Endodermal cell (in vitro differentiated cells): Measurements from ENCODE around the gene GGT1. TPM values are rescaled to one million over a fixed set of nuclear protein-coding genes. Genes with fewer than 3 reads are reported as not detected.
"Not testable (repeated sequence)": the region's sequence is repeated elsewhere in the genome, so short reads cannot be mapped to it uniquely, and the experiment has no call there.

Experiments
- DNase-seq: peaks from one replicate; pipeline ENCODE4 v3.0.0-alpha.2; 2017
- H3K27ac ChIP-seq: 2 replicates; pipeline ENCODE4 v1.5.1; 2013; ENCODE audit warnings: mild to moderate bottlenecking, low read depth, low read length, moderate library complexity
- H3K27me3 ChIP-seq: 2 replicates; pipeline ENCODE4 v1.6.1; 2013; ENCODE audit warnings: mild to moderate bottlenecking, low read length, moderate library complexity; ENCODE audit not compliant: insufficient read depth, control insufficient read depth, poor library complexity, severe bottlenecking
- H3K36me3 ChIP-seq: 2 replicates; pipeline ENCODE4 v1.7.0; 2013; ENCODE audit warnings: mild to moderate bottlenecking, low read length, moderate library complexity; ENCODE audit not compliant: control insufficient read depth, insufficient read depth
- H3K4me1 ChIP-seq: one replicate; pipeline ENCODE4 v1.7.0; 2013; ENCODE audit warnings: low read length; ENCODE audit not compliant: control insufficient read depth, insufficient read depth
- H3K4me3 ChIP-seq: 2 replicates; pipeline ENCODE4 v1.5.1; 2013; ENCODE audit warnings: mild to moderate bottlenecking, low read length, moderate library complexity
- H3K9ac ChIP-seq: 2 replicates; pipeline ENCODE4 v1.6.1; 2013; ENCODE audit warnings: mild to moderate bottlenecking, low read length, moderate library complexity; ENCODE audit not compliant: poor library complexity, severe bottlenecking; ENCODE audit errors: extremely low read depth
- H3K9me3 ChIP-seq: 2 replicates; pipeline ENCODE4 v1.6.1; 2013; ENCODE audit warnings: mild to moderate bottlenecking, low read length, moderate library complexity; ENCODE audit not compliant: control insufficient read depth
- H3K27ac Mint-ChIP-seq: 2 replicates; pipeline ENCODE4 v1.8.0; 2020; ENCODE audit warnings: mixed read lengths
- H3K27me3 Mint-ChIP-seq: 2 replicates; pipeline ENCODE4 v1.8.0; 2021; ENCODE audit warnings: mild to moderate bottlenecking, mixed read lengths; ENCODE audit not compliant: insufficient read depth
- H3K36me3 Mint-ChIP-seq: 2 replicates; pipeline ENCODE4 v1.8.0; 2020; ENCODE audit warnings: low read depth, mixed read lengths
- H3K4me1 Mint-ChIP-seq: 2 replicates; pipeline ENCODE4 v1.8.0; 2020; ENCODE audit warnings: mixed read lengths
- H3K4me3 Mint-ChIP-seq: 2 replicates; pipeline ENCODE4 v1.8.0; 2020; ENCODE audit warnings: mild to moderate bottlenecking, moderate library complexity, mixed read lengths
- H3K9me3 Mint-ChIP-seq: 2 replicates; pipeline ENCODE4 v1.8.0; 2020; ENCODE audit warnings: mild to moderate bottlenecking, mixed read lengths
- CTCF ChIP-seq: fragments of 200-600 bp; sonication (generic); conservative IDR thresholded peaks from 2 replicates; pipeline ENCODE4 v1.5.0; 2021; ENCODE audit warnings: antibody characterized with exemption, mild to moderate bottlenecking
- WGBS, 2 experiments: methylation state at CpG; one replicate each; pipeline versions ENCODE4 v1.1.5 to v1.1.7; 2013; ENCODE audit warnings: missing lambda C conversion rate in 2 of 2, mixed read lengths in 1 of 2; ENCODE audit not compliant: insufficient coverage in 1 of 2, insufficient read length in 1 of 2; 5-methylcytosine and 5-hydroxymethylcytosine counted together
- total RNA-seq, 2 donors: library from RNA; stranded (reverse); fragmentation: NEBNext Ultra II Directional in 1 of 2; extraction: Animal tissue kit (Norgen Biotek cat#: 25700) in 1 of 2; gene quantifications; 2 replicates in 1 of 2; 3 replicates in 1 of 2; pipeline ENCODE4 v1.2.1, GENCODE V29; 2021

GGT1 gene
- total RNA-seq, 2 donors from 2014 or later = 22.4 to 52.8 TPM

GRCh38 chr22:24591286-24591830 lies 11.6 kb upstream of the GGT1 start:
- H3K9ac ChIP-seq = no peak overlapping the region
- H3K4me1 Mint-ChIP-seq = no peaks in the 10 kb centered on the region
- no peak overlapping the region for H3K27ac Mint-ChIP-seq
- no peaks in the 10 kb centered on the region for H3K27me3 Mint-ChIP-seq
- TF ChIP-seq CTCF = no peak
- H3K36me3 ChIP-seq = no peaks in the 10 kb centered on the region
- no peaks in the 10 kb centered on the region for H3K4me1 ChIP-seq
- H3K27ac ChIP-seq = no peak overlapping the region
- H3K27me3 ChIP-seq = no peaks in the 10 kb centered on the region
- no peaks in the 10 kb centered on the region for H3K9me3 Mint-ChIP-seq
- H3K4me3 Mint-ChIP-seq = peak overlapping the region; percentile 88
- DNase-seq = peak; percentile 43
- WGBS, 2 experiments = 93 to 98% methylated on average over 5 to 6 of the region's 6 CpGs
- no peak overlapping the region for H3K4me3 ChIP-seq
- no peaks in the 10 kb centered on the region for H3K9me3 ChIP-seq
- no peaks in the 10 kb centered on the region for H3K36me3 Mint-ChIP-seq

GRCh38 chr22:24592058-24592850 lies 10.7 kb upstream of the GGT1 start:
- WGBS, 2 experiments = 12 to 25% methylated on average over 4 to 33 of the region's 33 CpGs
- Mint-ChIP-seq H3K36me3 (no peaks in the 10 kb centered on the region), H3K4me1 (no peaks in the 10 kb centered on the region), H3K27me3 (no peaks in the 10 kb centered on the region), H3K27ac (peak overlapping the region; percentile 91), H3K4me3 (peak overlapping the region; percentile 88), H3K9me3 (no peaks in the 10 kb centered on the region)
- Histone ChIP-seq H3K27ac (peak overlapping the region; percentile 60), H3K27me3 (no peaks in the 10 kb centered on the region), H3K36me3 (no peaks in the 10 kb centered on the region), H3K4me1 (no peaks in the 10 kb centered on the region), H3K4me3 (peak overlapping the region; percentile 82), H3K9ac (peak overlapping the region; percentile 64), H3K9me3 (no peaks in the 10 kb centered on the region)
- peak; percentile 79 for DNase-seq
- no peak for TF ChIP-seq CTCF

GRCh38 chr22:24592851-24593558 lies 10.0 kb upstream of the GGT1 start, which contains the start of gene LRRC75B:
TSS of gene LRRC75B (minus strand) at chr22:24593073. CDS start at chr22:24593039, 34 bp downstream.
- Mint-ChIP-seq H3K36me3 (no peaks in the 10 kb centered on the region), H3K27ac (peak within 1 kb of the TSS; percentile 91), H3K4me1 (no peaks in the 10 kb centered on the region), H3K9me3 (no peaks in the 10 kb centered on the region), H3K4me3 (peak within 1 kb of the TSS; percentile 88), H3K27me3 (no peaks in the 10 kb centered on the region)
- peak within 1 kb of the TSS; percentile 68 for H3K27ac ChIP-seq
- peak; percentile 96 for DNase-seq
- no peaks in the 10 kb centered on the region for H3K36me3 ChIP-seq
- H3K9ac ChIP-seq = peak within 1 kb of the TSS; percentile 64
- H3K9me3 ChIP-seq = no peaks in the 10 kb centered on the region
- TF ChIP-seq CTCF = no peak
- no peaks in the 10 kb centered on the region for H3K4me1 ChIP-seq
- 6 to 10% methylated on average over 32 to 72 of the region's 72 CpGs for WGBS, 2 experiments
- H3K27me3 ChIP-seq = no peaks in the 10 kb centered on the region
- peak within 1 kb of the TSS; percentile 82 for H3K4me3 ChIP-seq

- H3K27me3 ChIP-seq, H3K27me3 Mint-ChIP-seq, H3K36me3 ChIP-seq, H3K9me3 ChIP-seq, H3K9me3 Mint-ChIP-seq, H3K4me1 ChIP-seq, H3K36me3 Mint-ChIP-seq, H3K4me1 Mint-ChIP-seq, DNase-seq: not testable (repeated sequence)
- Mint-ChIP-seq H3K4me3 (peak overlapping the region; percentile 88), H3K27ac (peak overlapping the region; percentile 88)
- H3K27ac ChIP-seq = peak overlapping the region; percentile 68
- peak overlapping the region; percentile 72 for H3K4me3 ChIP-seq
- 92 to 96% methylated on average over 10 of the region's 10 CpGs for WGBS, 2 experiments
- H3K9ac ChIP-seq = peak overlapping the region; percentile 55
These were observed 9.5 kb upstream of the GGT1 start for GRCh38 chr22:24593559-24593835.
